K562 (cell line): ENCODE data around the gene CFHR5.

ENCODE experiments used
- GTF3C2 ChIP-seq: IDR thresholded peaks from 3 replicates; pipeline ENCODE4 v1.6.1; 2011; ENCODE audit warnings: borderline replicate concordance, mild to moderate bottlenecking, moderate library complexity; ENCODE audit not compliant: insufficient read length; ENCODE audit errors: extremely low read depth
- NFE2 ChIP-seq: IDR thresholded peaks from 2 replicates; pipeline ENCODE4 v1.6.1; 2014; ENCODE audit warnings: antibody characterized with exemption, low read depth
- POLR2A ChIP-seq: fragments of 450-650 bp; conservative IDR thresholded peaks from 2 replicates; pipeline ENCODE4 v1.6.1; 2016
- REST ChIP-seq, 2 experiments: fragments of 450-650 bp; formaldehyde crosslinking in 1 of 2; IDR thresholded peaks; 2 replicates each; pipeline versions ENCODE4 v1.4.0 to v1.6.1; 2014 to 2020; ENCODE audit warnings: mild to moderate bottlenecking in 2 of 2, borderline replicate concordance in 1 of 2, low read depth in 1 of 2
- TCF7L2 ChIP-seq: fragments of 150-350 bp; IDR thresholded peaks from 2 replicates; pipeline ENCODE4 v1.6.1; 2016; ENCODE audit warnings: low read depth, mild to moderate bottlenecking, low read length, moderate library complexity
- ZKSCAN3 ChIP-seq: fragments of 250-450 bp; sonication (Bioruptor Pico); IDR thresholded peaks from 2 replicates; pipeline ENCODE4 v1.4.0; 2020

- TF ChIP-seq TCF7L2 (no peak), NFE2 (no peak), ZKSCAN3 (no peak), REST (IDR thresholded peaks at IDR 0.05; ENCODE audit: borderline replicate concordance) (no peak), REST (CRISPR knock-in tag; IDR thresholded peaks at IDR 0.05; ENCODE audit: low read depth) (no peak), POLR2A (no peak), GTF3C2 (no peak)
These were observed 3.5 kb downstream of the CFHR5 start for GRCh38 chr1:196980859-196981258.
